GM19193 (cell line): ENCODE measurements around the gene BRPF1.

Source experiments
- POLR2A ChIP-seq: IDR thresholded peaks from 4 replicates; pipeline ENCODE4 v1.6.1; 2011; ENCODE audit not compliant: insufficient read depth, insufficient read length; ENCODE audit errors: extremely low read depth

Gene BRPF1

GRCh38 chr3:9769426-9770275, 38.1 kb downstream of the BRPF1 start, which contains the start of gene CAMK1:
Gene CAMK1, minus strand, starts transcription at chr3:9769947. Its CDS starts 2,198 bp downstream, at chr3:9767749.
- TF ChIP-seq POLR2A = no peak

- TF ChIP-seq POLR2A = no peak
These were observed 38.8 kb downstream of the BRPF1 start for GRCh38 chr3:9770276-9770812.

GRCh38 chr3:9776896-9777693, 45.6 kb downstream of the BRPF1 start:
- no peak for TF ChIP-seq POLR2A

- TF ChIP-seq POLR2A = no peak
These were observed 46.1 kb downstream of the BRPF1 start for GRCh38 chr3:9777694-9778021.

- no peak for TF ChIP-seq POLR2A
These were observed 46.9 kb downstream of the BRPF1 start for GRCh38 chr3:9778143-9779074.

GRCh38 chr3:9779075-9779593, 47.6 kb downstream of the BRPF1 start:
- no peak for TF ChIP-seq POLR2A

- no peak for TF ChIP-seq POLR2A
These were observed 48.4 kb downstream of the BRPF1 start for GRCh38 chr3:9779721-9780457.

- TF ChIP-seq POLR2A = no peak
These were observed 48.9 kb downstream of the BRPF1 start for GRCh38 chr3:9780458-9780812.

- TF ChIP-seq POLR2A = no peak
These were observed 49.4 kb downstream of the BRPF1 start for GRCh38 chr3:9780910-9781309.

GRCh38 chr3:9781551-9781950, 50.0 kb downstream of the BRPF1 start:
- no peak for TF ChIP-seq POLR2A

GRCh38 chr3:9781978-9782603, 50.6 kb downstream of the BRPF1 start:
- TF ChIP-seq POLR2A = no peak

GRCh38 chr3:9782770-9783169, 51.2 kb downstream of the BRPF1 start:
- no peak for TF ChIP-seq POLR2A

GRCh38 chr3:9783954-9784353, 52.4 kb downstream of the BRPF1 start:
- no peak for TF ChIP-seq POLR2A
